Endodermal cell (in vitro differentiated cells): ENCODE data around the gene SPATA12. TPM values are rescaled to one million over a fixed set of nuclear protein-coding genes. Genes with fewer than 3 reads are reported as not detected.

Experiments used
- DNase-seq: peaks from one replicate; pipeline ENCODE4 v3.0.0-alpha.2; 2017
- H3K27ac ChIP-seq: 2 replicates; pipeline ENCODE4 v1.5.1; 2013; ENCODE audit warnings: mild to moderate bottlenecking, low read depth, low read length, moderate library complexity
- H3K27me3 ChIP-seq: 2 replicates; pipeline ENCODE4 v1.6.1; 2013; ENCODE audit warnings: mild to moderate bottlenecking, low read length, moderate library complexity; ENCODE audit not compliant: insufficient read depth, control insufficient read depth, poor library complexity, severe bottlenecking
- H3K36me3 ChIP-seq: 2 replicates; pipeline ENCODE4 v1.7.0; 2013; ENCODE audit warnings: mild to moderate bottlenecking, low read length, moderate library complexity; ENCODE audit not compliant: control insufficient read depth, insufficient read depth
- H3K4me1 ChIP-seq: one replicate; pipeline ENCODE4 v1.7.0; 2013; ENCODE audit warnings: low read length; ENCODE audit not compliant: control insufficient read depth, insufficient read depth
- H3K4me3 ChIP-seq: 2 replicates; pipeline ENCODE4 v1.5.1; 2013; ENCODE audit warnings: mild to moderate bottlenecking, low read length, moderate library complexity
- H3K9ac ChIP-seq: 2 replicates; pipeline ENCODE4 v1.6.1; 2013; ENCODE audit warnings: mild to moderate bottlenecking, low read length, moderate library complexity; ENCODE audit not compliant: poor library complexity, severe bottlenecking; ENCODE audit errors: extremely low read depth
- H3K9me3 ChIP-seq: 2 replicates; pipeline ENCODE4 v1.6.1; 2013; ENCODE audit warnings: mild to moderate bottlenecking, low read length, moderate library complexity; ENCODE audit not compliant: control insufficient read depth
- H3K27ac Mint-ChIP-seq: 2 replicates; pipeline ENCODE4 v1.8.0; 2020; ENCODE audit warnings: mixed read lengths
- H3K27me3 Mint-ChIP-seq: 2 replicates; pipeline ENCODE4 v1.8.0; 2021; ENCODE audit warnings: mild to moderate bottlenecking, mixed read lengths; ENCODE audit not compliant: insufficient read depth
- H3K36me3 Mint-ChIP-seq: 2 replicates; pipeline ENCODE4 v1.8.0; 2020; ENCODE audit warnings: low read depth, mixed read lengths
- H3K4me1 Mint-ChIP-seq: 2 replicates; pipeline ENCODE4 v1.8.0; 2020; ENCODE audit warnings: mixed read lengths
- H3K4me3 Mint-ChIP-seq: 2 replicates; pipeline ENCODE4 v1.8.0; 2020; ENCODE audit warnings: mild to moderate bottlenecking, moderate library complexity, mixed read lengths
- H3K9me3 Mint-ChIP-seq: 2 replicates; pipeline ENCODE4 v1.8.0; 2020; ENCODE audit warnings: mild to moderate bottlenecking, mixed read lengths
- WGBS, 2 experiments: methylation state at CpG; one replicate each; pipeline versions ENCODE4 v1.1.5 to v1.1.7; 2013; ENCODE audit warnings: missing lambda C conversion rate in 2 of 2, mixed read lengths in 1 of 2; ENCODE audit not compliant: insufficient coverage in 1 of 2, insufficient read length in 1 of 2; 5-methylcytosine and 5-hydroxymethylcytosine counted together
- total RNA-seq, 2 donors: library from RNA; stranded (reverse); fragmentation: NEBNext Ultra II Directional in 1 of 2; extraction: Animal tissue kit (Norgen Biotek cat#: 25700) in 1 of 2; gene quantifications; 2 replicates in 1 of 2; 3 replicates in 1 of 2; pipeline ENCODE4 v1.2.1, GENCODE V29; 2021
- TF ChIP-seq, protein P1 (sequence below): fragments of 200-600 bp; sonication (generic); conservative IDR thresholded peaks from 2 replicates; pipeline ENCODE4 v1.5.0; 2021; ENCODE audit warnings: antibody characterized with exemption, mild to moderate bottlenecking

SPATA12 gene
- total RNA-seq, 2 donors from 2014 or later: not detected

DNA sequence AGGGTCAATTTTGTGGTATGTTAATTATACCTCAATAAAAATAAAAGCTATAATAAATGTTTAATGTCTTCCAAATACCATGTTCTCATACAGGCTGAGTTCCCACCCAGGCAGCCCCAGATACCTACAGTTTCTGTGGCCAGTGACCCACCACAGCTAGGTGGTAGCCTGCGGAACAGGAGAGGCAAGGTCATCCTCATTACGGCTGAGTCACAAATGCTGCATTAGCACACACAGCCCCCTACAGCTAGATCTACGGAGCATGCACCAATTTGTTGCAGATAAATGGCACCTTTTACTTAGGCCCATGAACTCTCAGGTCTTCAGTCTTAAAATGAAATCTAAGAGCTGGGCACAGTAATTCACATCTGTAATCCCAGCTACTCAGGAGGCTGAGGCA lies 5.1 kb downstream of the SPATA12 start:
- Mint-ChIP-seq H3K4me3 (no peak overlapping the region), H3K4me1 (peaks cover 12% of the 10 kb centered on the region), H3K36me3 (no peaks in the 10 kb centered on the region), H3K9me3 (no peaks in the 10 kb centered on the region), H3K27me3 (no peaks in the 10 kb centered on the region), H3K27ac (no peak overlapping the region)
- H3K9ac ChIP-seq: no peak overlapping the region
- WGBS, 2 experiments: 76 to 87% methylated on average over 3 of the region's 3 CpGs
- TF ChIP-seq, protein P1, sequence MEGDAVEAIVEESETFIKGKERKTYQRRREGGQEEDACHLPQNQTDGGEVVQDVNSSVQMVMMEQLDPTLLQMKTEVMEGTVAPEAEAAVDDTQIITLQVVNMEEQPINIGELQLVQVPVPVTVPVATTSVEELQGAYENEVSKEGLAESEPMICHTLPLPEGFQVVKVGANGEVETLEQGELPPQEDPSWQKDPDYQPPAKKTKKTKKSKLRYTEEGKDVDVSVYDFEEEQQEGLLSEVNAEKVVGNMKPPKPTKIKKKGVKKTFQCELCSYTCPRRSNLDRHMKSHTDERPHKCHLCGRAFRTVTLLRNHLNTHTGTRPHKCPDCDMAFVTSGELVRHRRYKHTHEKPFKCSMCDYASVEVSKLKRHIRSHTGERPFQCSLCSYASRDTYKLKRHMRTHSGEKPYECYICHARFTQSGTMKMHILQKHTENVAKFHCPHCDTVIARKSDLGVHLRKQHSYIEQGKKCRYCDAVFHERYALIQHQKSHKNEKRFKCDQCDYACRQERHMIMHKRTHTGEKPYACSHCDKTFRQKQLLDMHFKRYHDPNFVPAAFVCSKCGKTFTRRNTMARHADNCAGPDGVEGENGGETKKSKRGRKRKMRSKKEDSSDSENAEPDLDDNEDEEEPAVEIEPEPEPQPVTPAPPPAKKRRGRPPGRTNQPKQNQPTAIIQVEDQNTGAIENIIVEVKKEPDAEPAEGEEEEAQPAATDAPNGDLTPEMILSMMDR: peak; percentile 25
- H3K27ac ChIP-seq: no peak overlapping the region
- H3K27me3 ChIP-seq: no peaks in the 10 kb centered on the region
- no peaks in the 10 kb centered on the region for H3K36me3 ChIP-seq
- H3K4me3 ChIP-seq: no peak overlapping the region
- peak; percentile 68 for DNase-seq
- no peaks in the 10 kb centered on the region for H3K9me3 ChIP-seq
- H3K4me1 ChIP-seq: no peaks in the 10 kb centered on the region

DNA sequence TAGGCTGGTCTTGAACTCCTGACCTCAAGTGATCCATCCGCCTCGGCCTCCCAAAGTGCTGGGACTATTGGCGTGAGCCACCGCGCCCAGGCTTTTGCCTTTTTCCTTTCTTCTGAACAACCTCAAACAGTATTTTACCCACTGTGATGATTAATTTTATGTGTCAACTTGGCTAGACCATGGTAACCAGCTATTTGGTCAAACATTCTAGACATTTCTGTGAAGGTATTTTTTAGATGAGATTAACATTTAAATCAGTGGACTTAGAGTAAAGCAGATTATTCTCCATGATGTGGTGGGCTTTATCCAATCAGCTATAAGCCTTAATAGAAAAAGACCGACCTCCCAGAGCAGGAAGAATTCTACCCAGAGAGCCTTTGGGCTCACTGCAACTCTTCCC lies 6.0 kb downstream of the SPATA12 start:
- no peaks in the 10 kb centered on the region for H3K4me1 ChIP-seq
- TF ChIP-seq, protein P1: no peak
- no peak overlapping the region for H3K4me3 Mint-ChIP-seq
- H3K27ac Mint-ChIP-seq: no peak overlapping the region
- no peak overlapping the region for H3K27ac ChIP-seq
- DNase-seq: no peak
- H3K27me3 ChIP-seq: no peaks in the 10 kb centered on the region
- peaks cover 2% of the 10 kb centered on the region for H3K9me3 ChIP-seq
- peaks cover 9% of the 10 kb centered on the region for H3K4me1 Mint-ChIP-seq
- H3K27me3 Mint-ChIP-seq: no peaks in the 10 kb centered on the region
- peaks cover 3% of the 10 kb centered on the region for H3K36me3 Mint-ChIP-seq
- 94 to 95% methylated on average over 6 of the region's 6 CpGs for WGBS, 2 experiments
- peaks cover 5% of the 10 kb centered on the region for H3K9me3 Mint-ChIP-seq
- no peaks in the 10 kb centered on the region for H3K36me3 ChIP-seq
- H3K9ac ChIP-seq: no peak overlapping the region
- no peak overlapping the region for H3K4me3 ChIP-seq

DNA sequence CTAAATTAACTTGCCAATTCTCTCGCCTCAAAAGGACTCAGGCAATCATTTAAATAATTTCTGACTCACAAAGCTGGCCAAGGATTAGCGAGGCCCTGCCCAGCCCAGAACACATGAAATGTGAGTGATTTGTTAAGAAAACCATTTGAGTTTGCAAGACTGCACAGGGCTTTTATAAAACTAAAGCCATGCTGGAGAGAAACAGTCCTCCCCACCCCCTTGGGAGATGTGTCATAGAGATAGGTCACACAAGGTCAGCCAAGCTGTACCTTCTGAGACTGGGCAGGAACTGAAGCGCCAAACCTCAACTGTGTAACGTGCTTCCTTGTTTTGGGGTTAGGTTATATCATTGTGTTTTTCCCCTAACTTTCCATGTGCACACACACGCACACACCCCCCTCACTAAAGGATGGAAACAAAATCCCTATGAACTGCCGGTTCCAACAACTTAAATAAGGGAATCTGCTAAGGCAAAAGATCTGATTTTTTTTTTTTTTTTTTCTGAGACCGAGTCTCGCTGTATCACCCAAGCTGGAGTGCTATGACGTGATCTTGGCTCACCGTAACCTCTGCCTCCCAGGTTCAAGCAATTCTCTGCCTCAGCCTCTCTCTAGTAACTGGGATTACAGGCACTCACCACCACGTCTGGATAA lies 8.1 kb downstream of the SPATA12 start:
- Histone ChIP-seq H3K27me3 (no peaks in the 10 kb centered on the region), H3K4me1 (no peaks in the 10 kb centered on the region), H3K36me3 (no peaks in the 10 kb centered on the region), H3K4me3 (no peak overlapping the region), H3K9ac (no peak overlapping the region), H3K27ac (no peak overlapping the region), H3K9me3 (peaks cover 4% of the 10 kb centered on the region)
- TF ChIP-seq, protein P1: no peak
- no peak overlapping the region for H3K4me3 Mint-ChIP-seq
- no peak for DNase-seq
- H3K4me1 Mint-ChIP-seq: peaks cover 2% of the 10 kb centered on the region
- H3K36me3 Mint-ChIP-seq: peaks cover 10% of the 10 kb centered on the region
- 88% methylated on average over 4 to 11 of the region's 11 CpGs for WGBS, 2 experiments
- no peaks in the 10 kb centered on the region for H3K27me3 Mint-ChIP-seq
- peaks cover 9% of the 10 kb centered on the region for H3K9me3 Mint-ChIP-seq
- no peak overlapping the region for H3K27ac Mint-ChIP-seq
